22Rv1 (cell line): ENCODE data around the gene NRCAM.

Experiments
- ZFX ChIP-seq: fragments of 450-650 bp; IDR thresholded peaks from 2 replicates; pipeline ENCODE4 v1.6.1; 2017; ENCODE audit warnings: antibody characterized with exemption, borderline replicate concordance
- TF ChIP-seq, protein P1 (sequence below): fragments of 450-650 bp; IDR thresholded peaks from 2 replicates; pipeline ENCODE4 v1.5.1; 2017; ENCODE audit warnings: mild to moderate bottlenecking

DNA sequence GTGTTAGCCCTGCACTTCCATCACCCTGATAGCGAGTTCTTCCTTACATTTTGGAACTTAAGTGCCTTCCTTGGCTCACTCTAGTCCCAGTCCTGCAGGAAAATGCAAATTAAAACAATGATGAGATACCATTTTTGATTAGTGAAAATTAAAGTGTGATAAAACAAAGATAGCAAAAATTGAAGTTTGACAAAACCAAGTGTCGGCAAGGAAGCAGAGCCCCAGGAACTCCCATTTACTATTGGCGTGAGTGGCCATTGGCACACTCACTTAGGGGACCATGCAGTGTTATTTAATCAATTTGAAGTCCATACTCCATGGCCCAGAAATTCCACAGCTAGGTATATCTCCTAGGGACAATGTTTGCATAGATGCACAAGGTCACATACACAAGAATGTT, 354.5 kb downstream of the NRCAM start:
- TF ChIP-seq, protein P1, sequence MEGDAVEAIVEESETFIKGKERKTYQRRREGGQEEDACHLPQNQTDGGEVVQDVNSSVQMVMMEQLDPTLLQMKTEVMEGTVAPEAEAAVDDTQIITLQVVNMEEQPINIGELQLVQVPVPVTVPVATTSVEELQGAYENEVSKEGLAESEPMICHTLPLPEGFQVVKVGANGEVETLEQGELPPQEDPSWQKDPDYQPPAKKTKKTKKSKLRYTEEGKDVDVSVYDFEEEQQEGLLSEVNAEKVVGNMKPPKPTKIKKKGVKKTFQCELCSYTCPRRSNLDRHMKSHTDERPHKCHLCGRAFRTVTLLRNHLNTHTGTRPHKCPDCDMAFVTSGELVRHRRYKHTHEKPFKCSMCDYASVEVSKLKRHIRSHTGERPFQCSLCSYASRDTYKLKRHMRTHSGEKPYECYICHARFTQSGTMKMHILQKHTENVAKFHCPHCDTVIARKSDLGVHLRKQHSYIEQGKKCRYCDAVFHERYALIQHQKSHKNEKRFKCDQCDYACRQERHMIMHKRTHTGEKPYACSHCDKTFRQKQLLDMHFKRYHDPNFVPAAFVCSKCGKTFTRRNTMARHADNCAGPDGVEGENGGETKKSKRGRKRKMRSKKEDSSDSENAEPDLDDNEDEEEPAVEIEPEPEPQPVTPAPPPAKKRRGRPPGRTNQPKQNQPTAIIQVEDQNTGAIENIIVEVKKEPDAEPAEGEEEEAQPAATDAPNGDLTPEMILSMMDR: no peak
- TF ChIP-seq ZFX: no peak
